ENCODE results near the gene RHBDL1. TPM values are rescaled to one million over a fixed set of nuclear protein-coding genes. Genes with fewer than 3 reads are reported as not detected.

Gene RHBDL1
- total and polyA plus RNA-seq, 2 of the 8 experiments (the other 6 are each of a cell fraction or from before 2014, with no cell fraction given): 4.0 to 8.1 TPM

DNA sequence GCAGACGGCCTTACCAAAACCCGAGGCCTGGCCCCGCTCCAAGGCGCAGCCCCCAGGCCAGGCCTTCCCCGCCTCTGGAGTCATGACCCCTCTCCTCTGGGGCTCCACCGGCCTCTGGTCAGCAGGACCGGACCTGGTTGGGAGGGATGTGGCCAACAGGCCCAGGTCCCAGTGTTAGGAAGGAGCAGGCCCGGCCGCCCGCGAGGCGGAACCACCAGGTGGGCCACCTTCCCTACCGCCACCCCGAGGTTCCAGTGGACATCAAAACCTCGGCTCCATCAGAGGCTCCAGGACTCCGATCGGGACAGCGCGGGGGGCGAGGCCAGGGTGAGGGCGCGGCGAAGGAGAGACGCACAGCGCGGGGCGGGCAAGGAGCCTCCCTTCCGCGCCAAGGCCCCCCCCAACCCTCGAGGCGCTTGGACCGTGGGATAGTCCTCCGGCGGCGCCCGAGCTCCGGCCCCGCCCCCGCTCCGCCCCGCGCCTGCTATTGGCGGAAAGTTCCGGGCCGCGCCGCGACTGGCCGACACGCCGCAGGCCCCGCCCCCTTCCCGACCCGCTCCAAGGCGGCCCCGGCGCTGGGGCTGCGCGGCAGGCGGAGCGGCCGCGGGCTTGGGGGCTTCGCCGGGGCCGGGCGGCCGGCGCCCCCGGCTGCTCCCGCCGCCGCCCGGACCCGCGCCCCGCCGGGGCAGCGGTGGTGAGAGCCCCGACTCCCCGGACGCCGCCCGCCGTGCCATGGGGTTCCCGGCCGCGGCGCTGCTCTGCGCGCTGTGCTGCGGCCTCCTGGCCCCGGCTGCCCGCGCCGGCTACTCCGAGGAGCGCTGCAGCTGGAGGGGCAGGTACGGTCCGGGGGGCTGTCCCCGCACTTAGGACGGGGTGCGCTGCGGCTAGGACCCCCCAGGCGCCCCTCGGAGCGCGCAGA, 39.3 kb downstream of the RHBDL1 start, which contains the start of gene METRN:
METRN (plus strand) TSS at position 561 of the 919 bp plus-strand sequence; CDS start at position 733, 172 bp downstream.
- Histone ChIP-seq H3K23ac (ENCODE audit: insufficient read length) (no peak within 1 kb of the TSS), H4K20me1 (replicated peaks in 1 of 2; ENCODE audit: control insufficient read depth in 1 of 2, insufficient read depth in 2 of 2, low read length in 2 of 2) (peaks cover 2 to 8% of the 10 kb centered on the region in 2 experiments), H2AFZ (ENCODE audit: low read length) (no peak within 1 kb of the TSS), H3K9ac (replicated peaks in 1 of 4; ENCODE audit: extremely low read depth in 1 of 4, low read depth in 3 of 4, low read length in 3 of 4) (peak within 1 kb of the TSS in 1 of 4 experiments; percentile 54; a peak in 2 of 7 replicates), H2BK120ac (replicated peaks; ENCODE audit: low read depth, low read length) (no peak within 1 kb of the TSS), H4K8ac (ENCODE audit: extremely low read depth, insufficient read depth, low read length) (peak within 1 kb of the TSS; percentile 75), H3K4me3 (ENCODE audit: extremely low read depth in 1 of 4, insufficient read depth in 2 of 4, low read depth in 3 of 4, low read length in 4 of 4) (peak within 1 kb of the TSS; percentile 41 to 74 (median 44); a peak in 7 of 8 replicates), H4K91ac (replicated peaks; ENCODE audit: insufficient read length, low read length) (no peak within 1 kb of the TSS), H2BK20ac (ENCODE audit: low read length) (no peak within 1 kb of the TSS), H3K56ac (replicated peaks; ENCODE audit: insufficient read length, low read depth, low read length) (no peak within 1 kb of the TSS), H2BK15ac (ENCODE audit: low read length) (no peak within 1 kb of the TSS), H3K79me2 (ENCODE audit: control insufficient read depth in 1 of 2, insufficient read depth in 2 of 2, low read length in 2 of 2) (no peaks in the 10 kb centered on the region), H2BK5ac (ENCODE audit: low read depth, low read length) (no peak within 1 kb of the TSS; the same call in 1 of the 2 replicates), H3K4ac (replicated peaks; ENCODE audit: insufficient read length, low read depth, low read length) (no peak within 1 kb of the TSS), H3K18ac (ENCODE audit: extremely low read depth, low read length) (peak within 1 kb of the TSS; percentile 48), H3K36me3 (ENCODE audit: control insufficient read depth in 2 of 4, insufficient read depth in 4 of 4, low read length in 3 of 4) (no peaks in the 10 kb centered on the region), H3K4me2 (ENCODE audit: insufficient read depth in 1 of 2, low read depth in 2 of 2, low read length in 2 of 2) (peak within 1 kb of the TSS; percentile 53 to 83), H3K4me1 (replicated peaks in 1 of 4; ENCODE audit: control insufficient read depth in 3 of 4, insufficient read depth in 4 of 4, low read length in 3 of 4) (peaks cover 0 to 23% (median 16%) of the 10 kb centered on the region in 4 experiments; a peak in 5 of 7 replicates), H3K23me2 (ENCODE audit: low read depth, low read length) (peaks cover 11% of the 10 kb centered on the region; the same call in 1 of the 2 replicates), H3K79me1 (ENCODE audit: low read depth, low read length) (no peaks in the 10 kb centered on the region), H3K27ac (ENCODE audit: low read depth, low read length) (no peak within 1 kb of the TSS), H3K27me3 (replicated peaks in 1 of 4; ENCODE audit: control insufficient read depth in 3 of 4, extremely low read depth in 1 of 4, insufficient read depth in 3 of 4, low read length in 3 of 4) (peaks cover 0 to 51% (median 27%) of the 10 kb centered on the region in 4 experiments; a peak in 6 of 7 replicates), H2AK5ac (ENCODE audit: low read depth, low read length) (peak within 1 kb of the TSS; percentile 75; the same call in 1 of the 2 replicates), H2BK12ac (ENCODE audit: low read depth, low read length) (no peak within 1 kb of the TSS), H3K9me3 (ENCODE audit: insufficient read depth in 2 of 2, low read depth in 1 of 2, low read length in 1 of 2) (no peaks in the 10 kb centered on the region), H4K5ac (ENCODE audit: insufficient read length, low read depth, low read length) (no peak within 1 kb of the TSS), H3K14ac (ENCODE audit: insufficient read length) (no peak within 1 kb of the TSS)
- DNase-seq (ENCODE audit: low read depth in 1 of 2, low spot score in 2 of 2): peak in 1 of 2 experiments; percentile 95
- FAIRE-seq: no peak
- ChIA-PET CTCF (ENCODE audit: partially characterized antibody) (interaction anchor here (0.8 to 33.4 kb wide), 9 partner anchors 7 to 167 kb away, joined by 3 to 977 read pairs (median 9); partner anchors contain the start of genes ANTKMT, CCDC78, CHTF18 and CIAO3), POLR2A (ENCODE audit: partially characterized antibody) (interaction anchor here (0.8 to 20.9 kb wide), 11 partner anchors 12 to 86 kb away, joined by 3 to 353 read pairs (median 7); partner anchors contain the start of genes ANTKMT, CCDC78, GNG13 and HAGHL)
- WGBS, 2 experiments (ENCODE audit: extremely low coverage in 1 of 2, insufficient coverage in 1 of 2, insufficient read length in 1 of 2, insufficient replicate concordance in 2 of 2, low coverage in 1 of 2, low lambda C conversion rate in 2 of 2, missing lambda C conversion rate in 1 of 2): 11% methylated on average over 45 of the region's 108 CpGs; no CpG with 5 or more reads in 1 of the 2 experiments
